Embryonic facial prominence (tissue), 1 donor: ENCODE results near the gene PTF1A.
"Not testable (repeated sequence)": the region's sequence is repeated elsewhere in the genome, so short reads cannot be mapped to it uniquely, and the experiment has no call there.

ENCODE experiments used
- DNase-seq: peaks from one replicate; pipeline ENCODE4 v3.0.0-alpha.2; 2016; ENCODE audit errors: extremely low spot score

Gene PTF1A

DNA sequence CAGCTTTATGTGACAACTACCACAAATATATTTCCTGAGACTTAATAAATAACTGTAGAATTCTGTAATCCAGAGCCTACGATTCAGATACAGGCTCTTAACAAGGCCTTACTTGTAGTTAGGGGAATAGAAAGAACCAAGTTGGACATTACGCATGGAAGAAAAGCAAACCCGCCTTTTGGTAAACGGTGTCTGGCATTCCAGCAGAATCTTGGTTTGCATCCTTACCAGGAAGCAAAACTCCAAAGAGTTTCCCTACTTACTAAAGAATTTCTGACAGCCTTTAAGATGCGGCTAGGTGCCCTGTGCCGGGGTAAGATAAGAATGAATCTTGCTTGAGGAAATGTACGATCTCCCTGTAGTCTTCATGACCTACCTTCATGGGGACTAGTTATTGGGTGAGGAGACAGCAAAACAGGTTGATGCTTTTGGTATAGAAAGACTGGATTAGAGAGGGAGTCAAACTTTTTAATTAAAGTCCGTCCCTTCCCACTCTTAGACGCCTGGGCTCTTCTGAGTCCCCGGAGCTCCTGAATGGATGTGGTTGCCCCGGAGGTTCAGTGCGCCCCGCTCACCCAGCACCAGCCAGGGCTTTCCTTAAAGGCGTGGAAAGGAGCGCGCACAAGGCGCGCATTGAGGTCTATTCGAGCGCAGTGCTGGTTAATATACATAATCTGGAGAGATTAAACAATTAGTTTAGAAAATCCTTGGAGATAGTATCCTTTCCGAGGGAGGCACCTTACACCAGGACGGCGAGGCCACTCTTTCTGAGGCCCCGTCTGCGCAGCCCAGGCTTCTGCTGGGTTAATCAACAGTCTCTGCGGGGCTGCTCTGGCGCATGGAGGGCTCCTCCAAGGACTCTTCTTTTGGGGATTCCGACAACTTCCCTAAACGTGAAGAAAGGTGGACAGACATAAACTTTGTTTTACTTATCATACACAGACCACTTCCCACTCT lies 11.5 kb downstream of the PTF1A start:
- DNase-seq: no peak

DNA sequence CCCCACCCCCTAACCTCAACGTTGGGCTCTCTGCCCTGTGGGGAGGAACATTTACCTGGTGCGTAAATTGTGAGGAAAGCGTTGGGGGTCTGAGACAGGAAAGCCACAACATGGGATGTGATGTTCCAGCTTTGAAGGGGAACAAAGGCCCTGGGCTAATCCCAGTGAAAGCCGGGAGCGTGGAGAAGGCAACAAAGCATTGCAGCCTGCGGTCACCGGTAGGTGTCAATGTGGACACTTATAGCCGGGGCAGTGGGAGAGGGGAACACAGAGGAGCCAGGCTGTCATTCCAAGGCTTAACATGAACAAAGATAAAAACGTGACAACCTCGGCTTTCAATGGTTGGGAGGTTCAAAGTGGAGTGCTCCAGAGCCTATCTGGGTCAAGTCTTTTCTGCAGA lies 12.7 kb downstream of the PTF1A start:
- DNase-seq: no peak

DNA sequence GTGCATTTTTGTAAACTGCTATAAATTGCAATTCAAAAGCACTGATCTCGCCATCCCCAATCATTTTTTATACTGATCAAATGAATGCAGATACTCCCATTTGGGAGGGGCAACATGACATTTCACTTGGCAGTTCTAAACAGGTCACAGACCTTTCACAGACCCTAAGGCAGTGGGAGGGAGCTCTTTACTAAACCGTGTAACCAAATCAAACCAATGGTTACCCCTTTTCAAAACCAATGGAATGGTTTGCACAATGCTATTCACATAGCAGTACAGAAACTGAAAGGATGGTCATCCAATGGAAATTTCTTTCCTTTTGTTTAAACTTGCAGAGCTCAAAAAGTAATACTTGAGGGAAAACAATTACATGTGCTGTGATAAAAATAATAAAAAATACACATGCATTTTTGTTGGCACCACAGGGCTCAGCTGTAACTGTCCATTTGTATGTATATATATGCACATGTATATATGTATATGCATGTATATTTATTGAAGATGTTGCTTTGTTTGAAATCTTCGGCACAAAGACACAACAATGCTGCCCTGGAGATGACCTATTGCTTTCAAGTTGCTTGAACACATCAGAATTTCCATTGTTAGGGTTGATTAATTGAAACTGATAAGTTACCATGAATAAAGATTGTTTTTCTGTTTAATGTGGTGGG lies 14.0 kb downstream of the PTF1A start:
- DNase-seq: no peak

DNA sequence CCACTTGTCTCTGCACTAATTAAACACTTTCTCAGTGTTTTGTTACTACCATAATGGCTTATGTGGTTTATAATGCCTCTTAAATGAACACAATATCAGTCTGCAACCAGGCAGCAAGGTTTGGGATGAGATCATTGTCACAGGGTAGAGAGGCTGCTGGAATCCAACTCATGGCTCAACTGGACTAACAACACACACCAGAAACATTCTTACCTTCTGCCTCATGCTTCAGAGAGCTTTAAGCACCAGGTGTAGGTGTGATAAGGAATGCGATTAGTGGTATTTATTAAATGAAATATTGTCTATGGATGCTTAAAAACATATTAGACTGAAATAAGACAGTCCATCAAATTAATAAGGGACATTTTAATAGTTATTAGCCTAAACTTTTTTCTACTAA lies 25.4 kb downstream of the PTF1A start:
- DNase-seq: no peak

DNA sequence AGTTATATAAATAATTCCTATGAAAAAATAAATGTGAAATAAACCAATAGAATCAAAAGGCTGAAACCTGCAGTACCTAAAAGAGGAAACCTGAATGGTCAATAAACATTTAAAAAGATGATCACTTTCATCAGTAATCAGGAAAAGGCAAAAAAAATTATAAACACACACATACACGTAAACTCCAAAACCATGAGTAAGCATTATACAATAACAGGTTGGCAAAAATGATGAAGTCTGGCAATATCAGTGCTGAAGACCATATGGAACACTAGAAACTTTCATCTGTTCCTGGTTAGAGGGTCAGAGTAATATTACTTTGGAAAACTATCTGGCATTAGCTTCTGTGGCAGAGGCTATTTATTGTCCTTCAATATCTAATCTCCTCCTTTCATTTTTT lies 38.5 kb downstream of the PTF1A start:
- DNase-seq: no peak

DNA sequence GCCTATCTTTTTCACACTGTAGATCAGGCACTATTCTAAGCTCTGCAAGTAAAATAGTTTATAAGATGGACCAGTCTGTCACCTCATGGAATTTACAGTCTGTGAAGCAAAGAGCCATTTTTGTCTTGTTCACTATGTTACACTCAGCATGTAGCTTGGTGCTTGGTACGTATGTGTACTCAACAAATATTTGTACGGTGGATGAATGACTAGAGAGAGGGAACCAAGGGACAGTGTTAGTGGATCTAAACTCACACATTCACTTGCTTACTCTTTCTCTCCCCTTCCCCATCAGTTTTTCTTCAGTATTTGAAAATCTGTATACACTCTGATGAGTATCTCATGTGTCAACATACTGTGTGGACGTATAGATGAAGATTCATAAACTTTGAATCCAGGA lies 45.9 kb downstream of the PTF1A start:
- no peak for DNase-seq

DNA sequence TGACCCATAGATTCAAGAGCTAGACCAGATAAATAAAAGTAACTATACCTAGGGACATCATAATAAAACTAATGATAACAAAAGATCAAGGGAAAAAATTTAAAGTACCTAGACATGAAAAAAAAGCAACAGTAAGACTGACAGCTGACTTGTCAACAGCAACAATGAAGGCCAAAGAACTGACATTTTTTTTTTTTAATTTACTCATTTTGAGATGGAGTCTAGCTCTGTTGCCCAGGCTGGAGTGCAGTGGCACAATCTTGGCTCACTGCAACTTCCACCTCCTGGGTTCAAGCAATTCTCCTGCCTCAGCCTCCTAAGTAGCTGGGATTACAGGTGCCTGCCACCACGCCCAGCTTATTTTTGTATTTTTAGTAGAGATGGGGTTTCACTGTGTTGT lies 49.7 kb downstream of the PTF1A start:
- not testable (repeated sequence) for DNase-seq
